Ishikawa (cell line): ENCODE results near the gene SHC1.

Experiments
- CEBPB ChIP-seq: IDR thresholded peaks from 2 replicates; pipeline ENCODE4 v1.6.1; 2012
- CREB1 ChIP-seq: IDR thresholded peaks from 2 replicates; pipeline ENCODE4 v1.6.1; 2012; ENCODE audit warnings: low read depth
- EGR1 ChIP-seq: IDR thresholded peaks from 2 replicates; pipeline ENCODE4 v1.6.1; 2012
- EP300 ChIP-seq: IDR thresholded peaks from 2 replicates; pipeline ENCODE4 v1.6.1; 2012; ENCODE audit warnings: borderline replicate concordance
- FOXM1 ChIP-seq: IDR thresholded peaks from 2 replicates; pipeline ENCODE4 v1.6.1; 2012; ENCODE audit warnings: low read depth, borderline replicate concordance
- NFIC ChIP-seq: IDR thresholded peaks from 2 replicates; pipeline ENCODE4 v1.6.1; 2012
- RAD21 ChIP-seq: IDR thresholded peaks from 2 replicates; pipeline ENCODE4 v1.6.1; 2012; ENCODE audit warnings: low read depth
- TAF1 ChIP-seq: IDR thresholded peaks from 2 replicates; pipeline ENCODE4 v1.6.1; 2012; ENCODE audit warnings: low read depth, mild to moderate bottlenecking
- TCF12 ChIP-seq: IDR thresholded peaks from 2 replicates; pipeline ENCODE4 v1.6.1; 2012; ENCODE audit warnings: low read depth
- TEAD4 ChIP-seq: IDR thresholded peaks from 2 replicates; pipeline ENCODE4 v1.6.1; 2012
- YY1 ChIP-seq: IDR thresholded peaks from 2 replicates; pipeline ENCODE4 v1.6.1; 2012; ENCODE audit warnings: low read depth
- ZBTB7A ChIP-seq: IDR thresholded peaks from 2 replicates; pipeline ENCODE4 v1.6.1; 2012; ENCODE audit warnings: low read depth
- TF ChIP-seq, protein P1 (sequence below): IDR thresholded peaks from 2 replicates; pipeline ENCODE4 v1.6.1; 2012; ENCODE audit warnings: low read depth, mild to moderate bottlenecking
- TF ChIP-seq, protein P2 (sequence below): IDR thresholded peaks from 2 replicates; pipeline ENCODE4 v1.6.1; 2012
- TF ChIP-seq, protein P3 (sequence below): IDR thresholded peaks from 2 replicates; pipeline ENCODE4 v1.6.1; 2012

SHC1 gene

DNA sequence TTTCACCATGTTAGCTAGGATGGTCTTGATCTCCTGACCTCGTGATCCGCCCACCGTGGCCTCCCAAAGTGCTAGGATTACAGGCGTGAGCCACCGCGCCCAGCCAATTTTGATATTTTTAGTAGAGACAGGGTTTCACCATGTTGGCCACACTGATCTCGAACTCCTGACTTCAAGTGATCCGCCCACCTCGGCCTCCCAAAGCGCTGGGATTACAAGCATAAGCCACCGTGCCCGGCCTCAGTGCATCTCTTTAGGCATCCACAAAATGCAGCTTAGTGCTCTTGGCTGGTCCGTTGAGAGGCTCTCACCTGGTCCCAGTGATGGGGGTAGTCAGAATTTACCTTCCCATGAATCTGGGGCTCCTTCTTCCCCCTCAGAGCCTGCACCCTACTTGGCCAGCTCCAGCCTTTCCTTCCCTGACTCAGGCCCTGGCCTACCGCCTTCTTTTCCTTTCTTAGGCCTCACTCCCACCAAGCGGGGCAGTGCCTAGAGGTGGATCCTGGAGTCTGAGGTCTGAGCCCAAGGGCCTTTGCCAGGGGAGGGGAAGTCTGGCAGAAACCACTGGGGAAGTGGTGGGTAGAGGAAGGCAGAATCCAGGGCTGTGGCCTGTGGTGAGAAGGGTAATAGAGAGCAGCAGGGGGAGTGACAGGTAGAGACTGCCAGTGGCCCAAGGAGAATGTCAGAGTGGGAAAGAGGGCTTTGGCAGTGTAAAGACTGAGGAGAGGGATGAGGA lies 26.6 kb upstream of the SHC1 start:
- TF ChIP-seq, protein P1, sequence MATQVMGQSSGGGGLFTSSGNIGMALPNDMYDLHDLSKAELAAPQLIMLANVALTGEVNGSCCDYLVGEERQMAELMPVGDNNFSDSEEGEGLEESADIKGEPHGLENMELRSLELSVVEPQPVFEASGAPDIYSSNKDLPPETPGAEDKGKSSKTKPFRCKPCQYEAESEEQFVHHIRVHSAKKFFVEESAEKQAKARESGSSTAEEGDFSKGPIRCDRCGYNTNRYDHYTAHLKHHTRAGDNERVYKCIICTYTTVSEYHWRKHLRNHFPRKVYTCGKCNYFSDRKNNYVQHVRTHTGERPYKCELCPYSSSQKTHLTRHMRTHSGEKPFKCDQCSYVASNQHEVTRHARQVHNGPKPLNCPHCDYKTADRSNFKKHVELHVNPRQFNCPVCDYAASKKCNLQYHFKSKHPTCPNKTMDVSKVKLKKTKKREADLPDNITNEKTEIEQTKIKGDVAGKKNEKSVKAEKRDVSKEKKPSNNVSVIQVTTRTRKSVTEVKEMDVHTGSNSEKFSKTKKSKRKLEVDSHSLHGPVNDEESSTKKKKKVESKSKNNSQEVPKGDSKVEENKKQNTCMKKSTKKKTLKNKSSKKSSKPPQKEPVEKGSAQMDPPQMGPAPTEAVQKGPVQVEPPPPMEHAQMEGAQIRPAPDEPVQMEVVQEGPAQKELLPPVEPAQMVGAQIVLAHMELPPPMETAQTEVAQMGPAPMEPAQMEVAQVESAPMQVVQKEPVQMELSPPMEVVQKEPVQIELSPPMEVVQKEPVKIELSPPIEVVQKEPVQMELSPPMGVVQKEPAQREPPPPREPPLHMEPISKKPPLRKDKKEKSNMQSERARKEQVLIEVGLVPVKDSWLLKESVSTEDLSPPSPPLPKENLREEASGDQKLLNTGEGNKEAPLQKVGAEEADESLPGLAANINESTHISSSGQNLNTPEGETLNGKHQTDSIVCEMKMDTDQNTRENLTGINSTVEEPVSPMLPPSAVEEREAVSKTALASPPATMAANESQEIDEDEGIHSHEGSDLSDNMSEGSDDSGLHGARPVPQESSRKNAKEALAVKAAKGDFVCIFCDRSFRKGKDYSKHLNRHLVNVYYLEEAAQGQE, result no peak
- TF ChIP-seq CEBPB (no peak), NFIC (no peak), EP300 (no peak), TCF12 (no peak), EGR1 (no peak), TAF1 (no peak), RAD21 (no peak), TEAD4 (no peak), FOXM1 (no peak), YY1 (no peak), CREB1 (no peak)
- TF ChIP-seq, protein P2, sequence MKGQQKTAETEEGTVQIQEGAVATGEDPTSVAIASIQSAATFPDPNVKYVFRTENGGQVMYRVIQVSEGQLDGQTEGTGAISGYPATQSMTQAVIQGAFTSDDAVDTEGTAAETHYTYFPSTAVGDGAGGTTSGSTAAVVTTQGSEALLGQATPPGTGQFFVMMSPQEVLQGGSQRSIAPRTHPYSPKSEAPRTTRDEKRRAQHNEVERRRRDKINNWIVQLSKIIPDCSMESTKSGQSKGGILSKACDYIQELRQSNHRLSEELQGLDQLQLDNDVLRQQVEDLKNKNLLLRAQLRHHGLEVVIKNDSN, result no peak
- TF ChIP-seq, protein P3, sequence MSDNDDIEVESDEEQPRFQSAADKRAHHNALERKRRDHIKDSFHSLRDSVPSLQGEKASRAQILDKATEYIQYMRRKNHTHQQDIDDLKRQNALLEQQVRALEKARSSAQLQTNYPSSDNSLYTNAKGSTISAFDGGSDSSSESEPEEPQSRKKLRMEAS, result no peak

DNA sequence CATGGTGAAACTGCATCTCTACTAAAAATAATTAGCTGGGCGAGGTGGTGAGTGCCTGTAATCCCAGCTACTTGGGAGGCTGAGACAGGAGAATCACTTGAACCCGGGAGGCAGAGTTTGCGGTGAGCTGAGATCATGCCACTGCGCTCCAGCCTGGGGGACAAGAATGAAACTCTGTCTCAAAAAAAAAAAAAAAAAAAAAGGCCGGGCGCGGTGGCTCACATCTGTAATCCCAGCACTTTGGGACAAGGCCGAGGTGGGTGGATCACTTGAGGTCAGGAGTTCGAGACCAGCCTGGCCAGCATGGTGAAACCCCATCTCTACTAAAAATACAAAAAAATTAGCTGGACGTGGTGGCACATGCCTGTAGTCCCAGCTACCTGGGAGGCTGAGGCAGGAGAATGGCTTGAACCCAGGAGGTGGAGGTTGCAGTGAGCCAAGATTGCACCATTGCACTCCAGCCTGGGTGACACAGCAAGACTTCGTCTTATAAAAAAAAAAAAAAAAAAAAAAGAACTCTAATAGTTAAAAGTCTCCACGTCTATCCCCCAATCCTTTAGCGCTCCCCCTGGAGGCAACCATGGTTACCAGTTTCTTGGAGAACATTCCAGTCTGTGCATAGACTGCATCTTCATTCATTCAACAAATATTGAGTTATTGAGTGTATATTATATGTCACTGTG lies 24.9 kb upstream of the SHC1 start:
- TF ChIP-seq TEAD4, result 0 out of 2 replicates have a peak, but pooled peaks have one; percentile 29
- TF ChIP-seq RAD21, result peak; percentile 33; the same call in 1 of the 2 replicates

DNA sequence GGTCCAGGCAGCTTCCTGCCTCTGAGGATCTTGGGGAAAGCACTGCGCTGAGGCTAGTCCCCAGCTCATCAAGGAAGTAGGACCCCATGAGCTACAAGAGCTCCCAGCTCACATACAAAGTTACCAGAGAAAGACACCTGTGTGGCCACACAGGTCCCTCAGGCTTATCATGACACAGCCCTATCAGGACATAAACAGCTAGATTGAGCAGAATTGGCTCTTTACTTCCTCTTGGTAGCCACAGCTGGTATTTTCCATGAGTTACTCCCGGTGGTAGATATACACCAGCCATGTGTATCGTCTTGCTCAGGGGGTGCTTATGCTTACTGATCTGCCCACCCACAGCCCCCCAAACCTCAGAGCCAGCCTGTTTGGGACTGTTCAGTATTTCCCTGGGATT lies 24.0 kb upstream of the SHC1 start:
- TF ChIP-seq YY1 (no peak), TAF1 (no peak), CREB1 (no peak), TEAD4 (no peak), ZBTB7A (no peak), TCF12 (no peak), RAD21 (no peak), EP300 (no peak), EGR1 (no peak), NFIC (no peak), CEBPB (no peak), FOXM1 (no peak)
- TF ChIP-seq, protein P1, result no peak
- TF ChIP-seq, protein P3, result no peak
- TF ChIP-seq, protein P2, result no peak

DNA sequence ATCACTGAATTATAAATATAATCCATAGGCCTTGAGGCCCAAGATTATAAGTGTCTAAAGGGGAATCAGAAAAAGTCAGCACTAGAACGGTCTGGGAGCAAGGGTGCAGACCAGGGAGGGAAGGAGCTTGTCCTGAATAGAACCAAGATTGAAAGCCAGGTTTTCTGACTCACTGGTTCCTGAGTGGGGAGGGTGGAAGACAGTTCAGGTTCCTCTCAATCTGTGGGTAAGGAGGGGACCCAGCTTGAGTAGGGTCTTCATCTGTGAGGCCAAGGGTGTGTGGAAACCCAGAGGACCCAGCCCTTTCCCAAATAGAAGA lies 23.7 kb upstream of the SHC1 start:
- TF ChIP-seq NFIC (0 out of 2 replicates have a peak, but pooled peaks have one; percentile 3), CEBPB (no peak)

DNA sequence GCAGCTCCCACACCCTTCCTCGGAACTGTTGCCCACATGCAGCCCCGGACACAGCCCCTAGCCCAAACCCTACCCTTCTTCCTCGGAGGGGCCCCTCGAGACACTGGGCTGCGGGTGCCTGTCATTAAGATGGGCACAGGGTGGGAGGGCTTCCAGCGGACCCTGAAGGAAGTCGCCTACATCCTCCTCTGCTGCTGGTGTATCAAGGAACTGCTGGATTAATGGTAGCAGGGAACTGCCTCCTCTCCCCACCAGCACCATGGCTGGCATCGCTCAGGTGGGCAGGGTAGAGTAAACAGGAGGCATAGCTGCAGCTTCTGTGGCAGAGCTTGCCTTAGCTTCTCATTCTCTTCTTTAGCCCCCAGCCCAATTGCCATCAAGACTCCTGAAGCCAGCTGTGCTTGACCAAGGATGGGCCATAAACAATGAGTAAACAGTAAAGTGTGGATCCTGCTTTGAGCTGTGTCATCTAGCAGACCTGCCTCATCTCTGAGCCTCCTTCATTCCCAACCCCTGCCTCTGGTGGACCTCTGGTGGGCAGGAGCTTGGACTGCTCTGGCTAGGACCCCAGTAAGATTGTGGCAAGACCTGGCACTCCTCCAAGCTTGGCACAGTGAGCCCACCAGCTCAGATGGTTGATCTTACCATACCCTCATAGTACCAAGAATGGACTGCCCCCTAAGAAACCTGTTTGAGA lies 23.2 kb upstream of the SHC1 start, which contains the start of gene LENEP:
Gene LENEP, plus strand, starts transcription at position 15 of the 697 bp plus-strand sequence. Its CDS starts 22 bp downstream, at position 37.
- TF ChIP-seq NFIC, result 0 out of 2 replicates have a peak, but pooled peaks have one; percentile 12
- no peak for TF ChIP-seq ZBTB7A
